H54 (cell line): Measurements from ENCODE around the gene ALDH5A1.
"Not testable (repeated sequence)": the region's sequence is repeated elsewhere in the genome, so short reads cannot be mapped to it uniquely, and the experiment has no call there.

ENCODE experiments used
- DNase-seq: peaks from one replicate; pipeline ENCODE4 v3.0.0; 2011; ENCODE audit warnings: low spot score, mixed read lengths; ENCODE audit not compliant: insufficient read length
- FAIRE-seq: peaks from 3 replicates; lab custom pipeline; 2011; peaks lifted over from hg19 to GRCh38; lab: Jason Lieb, UNC
- POLR2A ChIP-seq: IDR thresholded peaks from 2 replicates; pipeline ENCODE4 v1.6.1; 2011; ENCODE audit warnings: low read depth, mild to moderate bottlenecking, low read length

The ALDH5A1 gene

GRCh38 chr6:24497254-24497970 is 2.6 kb downstream of the ALDH5A1 start:
- DNase-seq, result no peak

GRCh38 chr6:24500683-24501082 is 5.9 kb downstream of the ALDH5A1 start:
- TF ChIP-seq POLR2A, result no peak
- FAIRE-seq, result no peak
- DNase-seq, result no peak

More at GRCh38 chr6:24497254-24497970, 2.6 kb downstream of the ALDH5A1 start:
- TF ChIP-seq POLR2A, result no peak
- FAIRE-seq, result no peak

GRCh38 chr6:24501374-24501773 is 6.6 kb downstream of the ALDH5A1 start:
- no peak for TF ChIP-seq POLR2A
- no peak for FAIRE-seq
- no peak for DNase-seq

GRCh38 chr6:24501914-24502313 is 7.1 kb downstream of the ALDH5A1 start:
- TF ChIP-seq POLR2A, result no peak
- no peak for FAIRE-seq
- DNase-seq, result no peak

- TF ChIP-seq POLR2A, result no peak
- FAIRE-seq (no peak), DNase-seq (no peak)
Observed at GRCh38 chr6:24504287-24504648, 9.5 kb downstream of the ALDH5A1 start.

GRCh38 chr6:24504649-24505586 is 10.1 kb downstream of the ALDH5A1 start:
- no peak for TF ChIP-seq POLR2A
- DNase-seq (no peak), FAIRE-seq (no peak)

GRCh38 chr6:24506814-24507520 is 12.2 kb downstream of the ALDH5A1 start:
- no peak for FAIRE-seq
- TF ChIP-seq POLR2A, result no peak
- no peak for DNase-seq

- not testable (repeated sequence) for DNase-seq, FAIRE-seq
Observed at GRCh38 chr6:24511976-24512375, 17.2 kb downstream of the ALDH5A1 start.

GRCh38 chr6:24513602-24514001 is 18.8 kb downstream of the ALDH5A1 start:
- DNase-seq (no peak), FAIRE-seq (no peak)
- TF ChIP-seq POLR2A, result no peak

GRCh38 chr6:24517659-24518543 is 23.1 kb downstream of the ALDH5A1 start:
- no peak for DNase-seq
- TF ChIP-seq POLR2A, result no peak
- no peak for FAIRE-seq

- DNase-seq, result peak; percentile 55
- no peak for FAIRE-seq
- TF ChIP-seq POLR2A, result no peak
Observed at GRCh38 chr6:24520929-24521546, 26.3 kb downstream of the ALDH5A1 start.

GRCh38 chr6:24522228-24523176 is 27.7 kb downstream of the ALDH5A1 start:
- no peak for FAIRE-seq
- no peak for TF ChIP-seq POLR2A
- DNase-seq, result no peak
